Measurements from ENCODE around the gene TTC27.
"Not testable (repeated sequence)": the region's sequence is repeated elsewhere in the genome, so short reads cannot be mapped to it uniquely, and the experiment has no call there.

The TTC27 gene

DNA sequence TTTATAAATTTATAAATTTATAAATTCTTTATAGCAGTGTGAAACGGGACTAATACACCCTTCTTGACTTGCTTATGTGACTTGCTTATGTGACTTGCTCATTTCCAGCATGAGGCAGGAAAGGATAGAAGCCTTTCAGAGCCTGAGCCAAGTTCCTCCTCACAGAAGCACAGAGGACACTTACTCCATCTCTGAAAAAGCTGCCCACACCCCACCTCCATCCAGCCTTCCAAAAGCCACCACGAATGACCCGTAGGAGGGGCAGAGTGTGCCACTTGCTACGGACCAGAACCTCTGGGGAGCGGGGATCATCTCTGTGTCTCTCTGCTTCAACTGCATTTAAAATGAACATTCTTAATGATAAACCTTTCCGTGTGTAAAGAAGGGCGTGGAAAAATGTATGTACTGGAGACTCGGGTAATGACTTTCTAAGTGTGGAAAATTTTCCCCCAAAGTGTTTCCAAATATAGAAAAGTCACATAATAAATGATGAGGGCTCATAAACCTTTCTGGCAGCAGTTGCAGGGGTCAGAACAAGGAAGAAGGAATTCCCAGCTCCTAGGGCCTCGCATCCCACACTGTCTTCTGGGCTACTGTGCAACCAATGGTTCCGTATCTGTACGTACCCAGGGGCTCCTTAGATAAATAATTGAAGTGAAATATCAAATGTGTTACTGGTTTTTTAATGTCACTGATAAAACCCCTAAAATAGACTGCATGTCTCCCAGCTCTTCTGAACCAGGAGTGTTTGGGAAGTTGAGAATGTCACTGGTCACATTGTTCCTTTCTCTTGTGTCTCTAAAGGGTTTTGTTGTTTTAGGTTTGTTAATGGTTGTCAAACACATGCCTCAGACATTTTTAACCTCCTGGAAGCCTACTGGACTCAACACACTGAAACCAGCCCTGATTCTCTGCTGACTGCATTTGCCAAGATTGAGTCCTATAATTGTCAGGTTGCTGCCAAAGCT is 214.4 kb downstream of the TTC27 start:
- no peak overlapping the region for H3K4me2 ChIP-seq (ENCODE audit: low read length)
- no peaks in the 10 kb centered on the region for H3K27me3 ChIP-seq (ENCODE audit: low read depth, low read length)
- H3K4me3 ChIP-seq (ENCODE audit: low read length): no peak overlapping the region
- no peak for TF ChIP-seq EZH2phosphoT487 (IDR thresholded peaks at IDR 0.05; ENCODE audit: low read depth)
- no peak for TF ChIP-seq CTCF (IDR thresholded peaks at IDR 0.05; ENCODE audit: low read depth, low read length)
- no peaks in the 10 kb centered on the region for H3K9me3 ChIP-seq (ENCODE audit: insufficient read depth, low read length)
- no peaks in the 10 kb centered on the region for H3K79me2 ChIP-seq (ENCODE audit: low read length)
- no peak overlapping the region for H3K27ac ChIP-seq (ENCODE audit: low read length)
- no peak overlapping the region for H2AFZ ChIP-seq (ENCODE audit: low read depth, low read length)
- H3K36me3 ChIP-seq (replicated peaks; ENCODE audit: low read depth, low read length): no peaks in the 10 kb centered on the region
- no peak overlapping the region for H3K9ac ChIP-seq (ENCODE audit: low read length)
- peaks cover 13% of the 10 kb centered on the region for H3K4me1 ChIP-seq (ENCODE audit: low read length)
- H4K20me1 ChIP-seq (ENCODE audit: insufficient read depth, low read length): no peaks in the 10 kb centered on the region

DNA sequence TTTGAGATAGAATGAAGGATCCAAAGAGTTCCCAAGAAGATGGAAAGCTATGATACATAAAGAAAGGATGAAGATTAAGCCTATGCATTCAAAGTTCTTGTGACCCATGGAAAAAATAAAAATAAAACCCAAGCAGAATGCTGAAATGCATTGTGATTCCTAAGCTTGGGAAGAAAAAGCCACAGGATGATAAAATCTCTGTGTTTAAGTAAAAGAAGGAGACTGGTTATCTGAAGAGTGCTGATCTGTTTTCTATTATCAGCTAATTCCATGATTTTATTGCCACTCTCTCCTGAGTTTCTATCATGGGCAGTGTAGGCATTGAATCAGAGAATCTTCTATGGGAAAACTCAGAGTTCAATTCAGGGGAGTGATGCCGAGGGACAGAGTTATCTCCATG is 215.8 kb downstream of the TTC27 start:
- peaks cover 7% of the 10 kb centered on the region for H3K4me1 ChIP-seq (ENCODE audit: low read length)
- TF ChIP-seq CTCF (IDR thresholded peaks at IDR 0.05; ENCODE audit: low read depth, low read length): no peak
- no peak for TF ChIP-seq EZH2phosphoT487 (IDR thresholded peaks at IDR 0.05; ENCODE audit: low read depth)
- no peaks in the 10 kb centered on the region for H3K27me3 ChIP-seq (ENCODE audit: low read depth, low read length)
- H4K20me1 ChIP-seq (ENCODE audit: insufficient read depth, low read length): no peaks in the 10 kb centered on the region
- H3K9me3 ChIP-seq (ENCODE audit: insufficient read depth, low read length): no peaks in the 10 kb centered on the region
- H3K9ac ChIP-seq (ENCODE audit: low read length): no peak overlapping the region
- H3K79me2 ChIP-seq (ENCODE audit: low read length): no peaks in the 10 kb centered on the region
- no peak overlapping the region for H2AFZ ChIP-seq (ENCODE audit: low read depth, low read length)
- H3K4me3 ChIP-seq (ENCODE audit: low read length): no peak overlapping the region
- H3K27ac ChIP-seq (ENCODE audit: low read length): no peak overlapping the region
- no peak overlapping the region for H3K4me2 ChIP-seq (ENCODE audit: low read length)
- H3K36me3 ChIP-seq (replicated peaks; ENCODE audit: low read depth, low read length): no peaks in the 10 kb centered on the region

DNA sequence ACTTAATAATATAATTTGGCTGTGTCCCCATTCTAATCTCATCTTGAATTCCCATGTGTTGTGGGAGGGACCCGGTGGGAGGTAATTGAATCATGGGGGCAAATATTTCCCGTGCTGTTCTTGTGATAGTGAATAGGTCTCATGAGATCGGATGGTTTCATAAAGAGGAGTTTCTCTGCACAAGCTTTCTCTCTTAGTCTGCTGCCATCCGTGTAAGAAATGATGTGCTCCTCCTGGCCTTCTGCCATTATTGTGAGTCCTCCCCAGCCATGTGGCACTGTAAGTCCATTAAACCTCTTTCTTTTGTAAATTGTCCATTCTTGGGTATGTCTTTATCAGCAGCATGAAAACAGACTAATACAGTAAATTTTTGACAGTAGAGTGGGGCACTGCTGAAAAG is 216.4 kb downstream of the TTC27 start:
- no peak overlapping the region for H3K4me3 ChIP-seq (ENCODE audit: low read length)
- no peaks in the 10 kb centered on the region for H3K27me3 ChIP-seq (ENCODE audit: low read depth, low read length)
- H4K20me1 ChIP-seq (ENCODE audit: insufficient read depth, low read length): no peaks in the 10 kb centered on the region
- H3K4me1 ChIP-seq (ENCODE audit: low read length): peaks cover 1% of the 10 kb centered on the region
- H3K9me3 ChIP-seq (ENCODE audit: insufficient read depth, low read length): no peaks in the 10 kb centered on the region
- H3K4me2 ChIP-seq (ENCODE audit: low read length): no peak overlapping the region
- H3K79me2 ChIP-seq (ENCODE audit: low read length): no peaks in the 10 kb centered on the region
- no peak for TF ChIP-seq EZH2phosphoT487 (IDR thresholded peaks at IDR 0.05; ENCODE audit: low read depth)
- no peak for TF ChIP-seq CTCF (IDR thresholded peaks at IDR 0.05; ENCODE audit: low read depth, low read length)
- no peak overlapping the region for H2AFZ ChIP-seq (ENCODE audit: low read depth, low read length)
- H3K27ac ChIP-seq (ENCODE audit: low read length): no peak overlapping the region
- H3K9ac ChIP-seq (ENCODE audit: low read length): no peak overlapping the region
- no peaks in the 10 kb centered on the region for H3K36me3 ChIP-seq (replicated peaks; ENCODE audit: low read depth, low read length)

- not testable (repeated sequence) for H3K4me1 ChIP-seq (ENCODE audit: low read length); H3K36me3 ChIP-seq (replicated peaks; ENCODE audit: low read depth, low read length); H3K27ac ChIP-seq (ENCODE audit: low read length); H4K20me1 ChIP-seq (ENCODE audit: insufficient read depth, low read length); H3K9ac ChIP-seq (ENCODE audit: low read length); H3K4me2 ChIP-seq (ENCODE audit: low read length); H2AFZ ChIP-seq (ENCODE audit: low read depth, low read length); H3K79me2 ChIP-seq (ENCODE audit: low read length); H3K4me3 ChIP-seq (ENCODE audit: low read length); H3K9me3 ChIP-seq (ENCODE audit: insufficient read depth, low read length); H3K27me3 ChIP-seq (ENCODE audit: low read depth, low read length)
Measured at GRCh38 chr2:32846274-32846673, 218.4 kb downstream of the TTC27 start.
